GM21423 (cell line): ENCODE data around the gene SIRPA.

Source experiments
- ATAC-seq: cut with Tn5 transposase; IDR thresholded peaks from one replicate; pipeline ENCODE4 v1.9.1; 2021; ENCODE audit warnings: mild to moderate bottlenecking, moderate library complexity; ENCODE audit not compliant: unreplicated experiment

The SIRPA gene

DNA sequence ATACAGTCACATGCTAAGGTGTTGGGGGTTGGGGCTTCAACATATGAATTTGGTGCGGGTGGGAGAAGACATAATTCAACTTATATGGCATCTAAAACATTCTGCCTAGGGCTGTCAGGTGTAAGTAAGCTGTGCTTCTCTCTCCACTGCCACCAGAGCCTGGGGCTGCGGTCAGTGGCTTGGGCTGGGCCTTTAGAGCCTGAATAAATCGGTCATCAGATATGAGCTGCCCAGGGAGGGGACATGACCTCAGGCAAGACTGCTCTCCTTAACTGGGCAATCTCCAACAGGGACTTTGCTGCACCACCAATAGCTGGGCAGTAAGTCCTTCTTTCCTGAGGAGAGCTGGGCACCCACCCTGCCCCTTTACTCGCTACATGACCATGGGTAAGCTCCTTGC, 24.9 kb upstream of the SIRPA start:
- ATAC-seq: no peak

GRCh38 chr20:1870792-1871550, 24.2 kb upstream of the SIRPA start:
- peak; percentile 61 for ATAC-seq

DNA sequence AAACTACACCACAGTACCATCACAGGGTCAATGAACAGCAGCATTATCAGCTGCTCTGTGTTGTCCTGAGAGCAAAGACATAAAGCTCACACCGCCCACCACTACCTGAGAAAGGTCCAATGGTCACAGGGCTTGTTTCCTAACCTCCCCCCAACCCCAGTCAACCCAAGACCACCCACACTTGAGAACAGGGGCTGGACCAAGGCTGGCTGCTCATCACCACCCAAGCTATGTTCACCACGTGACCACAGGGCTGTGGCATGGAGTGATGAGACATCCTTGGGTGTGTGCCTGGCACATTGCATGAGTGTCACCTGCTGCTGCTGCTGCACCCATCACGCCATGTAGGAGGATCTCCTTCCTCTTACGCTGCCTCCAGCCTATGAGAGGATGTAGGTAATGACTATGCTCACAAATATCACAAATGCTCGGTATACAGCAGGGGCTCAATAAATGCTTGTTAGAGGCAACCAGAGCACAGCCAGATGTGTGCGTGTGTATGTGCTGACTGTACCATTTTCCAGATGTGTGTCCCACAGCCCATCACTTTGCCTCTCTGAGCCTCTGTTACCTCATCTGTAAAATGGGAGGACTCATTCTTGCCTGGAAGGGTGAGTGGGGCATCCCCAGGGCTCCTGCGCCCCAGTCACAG, 23.3 kb upstream of the SIRPA start:
- ATAC-seq: no peak

DNA sequence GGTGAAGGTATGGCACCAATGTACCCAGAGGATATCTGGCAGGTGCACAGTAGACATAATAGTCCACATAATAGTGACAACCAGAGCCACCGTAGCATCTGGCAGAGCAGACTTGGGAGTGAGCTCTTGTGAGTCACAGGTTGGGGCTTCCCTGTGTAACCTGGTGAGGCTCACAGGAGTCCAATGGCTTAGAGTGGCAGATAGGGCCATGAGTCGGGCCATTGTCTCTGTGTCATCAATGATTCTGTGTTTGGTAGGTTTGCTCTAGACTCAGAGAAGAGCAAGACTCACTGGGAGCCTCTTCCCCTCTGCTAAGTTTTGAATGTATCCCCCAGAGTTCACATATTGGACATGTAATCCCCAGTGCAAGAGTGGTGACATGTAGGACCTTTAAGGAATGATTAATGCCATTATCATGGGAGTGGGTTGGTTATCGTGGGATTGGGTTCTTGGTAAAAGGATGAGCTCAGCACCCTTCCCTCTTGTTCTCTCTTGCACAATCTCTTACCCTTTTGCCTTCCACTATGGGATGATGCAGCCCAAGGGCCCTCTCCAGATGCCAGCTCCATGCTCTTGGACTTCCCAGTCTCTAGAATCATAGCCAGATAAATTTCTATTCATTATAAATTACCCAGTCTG, 22.6 kb upstream of the SIRPA start:
- ATAC-seq: no peak

- ATAC-seq: no peak
Observed at GRCh38 chr20:1874450-1875182, 20.6 kb upstream of the SIRPA start.

- no peak for ATAC-seq
Observed at GRCh38 chr20:1875183-1875554, 20.0 kb upstream of the SIRPA start.

DNA sequence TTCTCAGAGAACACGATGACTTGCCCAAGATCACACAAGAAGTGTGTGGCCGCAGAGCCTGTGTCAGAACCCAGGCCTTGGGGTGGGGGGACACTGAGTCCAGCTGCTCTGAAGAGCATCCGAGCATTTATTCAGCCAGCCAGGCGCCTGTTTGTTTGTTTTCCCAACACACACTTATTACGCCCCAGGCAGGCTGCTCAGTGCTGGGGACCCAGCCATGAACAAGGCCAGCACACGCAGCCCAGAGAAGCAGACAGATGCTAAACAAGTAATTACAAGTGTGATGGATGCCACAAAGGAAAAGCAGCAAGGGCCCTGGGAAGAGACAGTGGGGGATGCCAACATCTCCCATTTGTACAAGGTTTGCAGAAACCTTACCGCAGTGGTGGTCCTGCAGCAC, 19.4 kb upstream of the SIRPA start:
- no peak for ATAC-seq

- no peak for ATAC-seq
Observed at GRCh38 chr20:1876217-1876921, 18.8 kb upstream of the SIRPA start.

- no peak for ATAC-seq
Observed at GRCh38 chr20:1876975-1877608, 18.1 kb upstream of the SIRPA start.

DNA sequence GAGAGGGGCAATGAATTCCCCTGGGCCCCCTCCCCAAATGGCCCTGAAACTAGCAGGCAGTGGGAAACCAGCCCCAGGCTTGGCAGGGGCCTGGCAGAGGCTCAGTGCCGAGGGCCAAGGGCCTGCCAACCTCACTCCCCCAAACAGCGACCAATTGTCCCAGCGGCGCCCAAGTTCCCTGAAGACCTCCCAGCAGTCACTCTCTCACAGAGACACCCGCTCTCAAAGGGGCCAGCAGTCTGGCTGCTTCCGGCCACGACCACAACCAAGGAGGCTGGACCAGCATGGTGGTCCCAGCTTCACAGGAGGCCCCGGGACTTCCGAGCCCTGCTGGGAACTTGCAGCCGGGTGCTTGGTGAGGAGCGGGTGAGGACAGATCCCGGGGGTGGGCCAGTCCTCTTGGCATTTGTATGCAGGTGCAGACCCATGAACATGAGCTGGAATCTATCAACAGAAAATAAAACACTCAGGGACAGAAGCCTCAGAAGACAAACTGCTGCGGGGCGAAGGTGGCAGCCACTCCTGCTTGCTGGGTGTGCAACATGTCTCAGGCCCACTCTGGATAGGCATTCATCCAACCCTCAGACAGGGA, 17.5 kb upstream of the SIRPA start:
- ATAC-seq: no peak

DNA sequence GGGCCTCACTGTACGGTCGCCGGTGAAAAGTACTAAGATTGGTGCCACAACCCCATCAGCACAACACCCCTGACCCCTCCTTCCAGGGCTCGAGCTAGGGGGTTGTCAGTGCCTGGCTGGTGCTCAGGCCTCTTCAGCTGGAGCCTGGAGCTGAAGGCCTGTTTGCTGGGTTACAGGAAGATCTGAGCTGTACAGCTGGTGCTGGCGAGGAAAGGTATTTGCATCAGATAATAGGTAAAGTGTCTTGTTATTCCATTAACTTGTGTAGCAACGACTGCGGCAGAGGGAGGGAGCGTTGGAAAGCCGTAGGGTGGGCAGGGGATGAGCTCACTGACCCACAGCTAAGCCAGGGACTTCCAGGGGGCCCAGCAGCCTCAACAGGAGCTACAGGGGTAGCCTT, 15.8 kb upstream of the SIRPA start:
- no peak for ATAC-seq

DNA sequence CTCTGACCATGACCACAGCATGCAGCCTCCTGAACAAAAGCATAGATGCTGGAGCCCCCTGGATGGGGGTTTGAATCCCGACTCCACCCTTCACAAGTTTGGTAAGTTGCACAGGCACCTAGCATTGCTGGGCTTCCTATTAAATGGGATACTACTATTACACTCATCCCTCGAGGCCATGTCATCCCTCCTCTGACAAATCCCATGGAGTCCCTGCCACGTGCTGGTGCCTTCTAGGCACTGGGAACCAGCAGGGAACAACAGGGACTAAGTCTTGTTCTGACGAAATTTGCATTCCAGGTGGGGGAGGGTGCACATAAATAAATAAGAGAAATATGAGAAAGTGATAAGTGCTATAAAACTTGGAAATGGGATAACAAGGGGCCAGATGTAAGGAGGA, 15.3 kb upstream of the SIRPA start:
- no peak for ATAC-seq

DNA sequence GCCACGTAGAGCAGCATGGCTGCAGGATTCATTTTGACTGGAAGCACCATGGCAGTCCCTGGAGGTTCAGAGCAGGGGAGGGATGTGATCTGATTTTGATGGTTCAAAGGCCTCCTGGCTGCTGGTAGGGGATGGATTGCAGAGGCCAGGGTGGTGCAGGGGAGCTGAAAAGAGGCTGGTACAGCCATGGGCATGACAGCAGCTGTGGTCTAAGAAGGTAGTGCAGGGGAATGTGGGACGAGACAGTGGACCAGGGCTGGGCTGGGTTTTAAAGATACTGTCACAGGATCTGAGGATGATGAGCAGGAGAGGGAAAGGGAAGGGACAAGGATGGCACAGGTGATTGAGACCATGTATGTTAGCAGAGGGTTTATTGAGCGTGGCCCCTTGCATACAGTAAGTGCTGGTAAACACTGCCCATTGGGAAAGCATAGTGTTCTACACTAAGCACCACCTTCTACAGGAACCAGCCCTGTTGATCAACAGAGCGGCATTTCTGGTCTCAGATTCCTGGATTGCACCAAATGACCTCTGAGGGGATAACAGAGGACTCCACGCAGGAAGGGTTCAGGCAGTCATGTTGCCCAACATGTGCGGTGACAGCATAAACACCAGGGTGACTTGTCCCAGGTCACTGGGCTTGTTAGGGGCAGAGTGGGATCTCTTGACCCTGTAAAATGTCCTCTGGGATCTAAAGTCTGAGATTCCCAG, 14.5 kb upstream of the SIRPA start:
- no peak for ATAC-seq

GRCh38 chr20:1881240-1881835, 13.9 kb upstream of the SIRPA start:
- ATAC-seq: no peak

DNA sequence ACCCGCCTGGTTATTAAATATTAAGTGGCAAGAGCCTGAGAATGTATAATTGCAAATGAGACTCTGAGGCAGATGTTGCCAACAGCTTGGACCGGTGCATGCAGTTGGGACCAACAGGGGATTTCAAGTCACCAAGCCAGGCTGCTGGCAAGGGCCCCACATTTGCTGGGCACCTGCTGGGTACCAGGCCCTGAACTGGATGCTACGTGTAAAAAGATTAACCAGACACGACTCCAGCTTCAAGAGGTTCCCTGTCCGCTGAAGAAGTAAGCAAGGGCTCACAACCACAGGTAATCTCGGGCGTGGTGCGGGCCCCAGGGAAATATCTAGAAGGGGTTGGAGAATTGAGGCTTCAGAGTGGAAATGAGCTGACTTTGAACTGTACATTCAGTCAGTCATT, 13.2 kb upstream of the SIRPA start:
- no peak for ATAC-seq

DNA sequence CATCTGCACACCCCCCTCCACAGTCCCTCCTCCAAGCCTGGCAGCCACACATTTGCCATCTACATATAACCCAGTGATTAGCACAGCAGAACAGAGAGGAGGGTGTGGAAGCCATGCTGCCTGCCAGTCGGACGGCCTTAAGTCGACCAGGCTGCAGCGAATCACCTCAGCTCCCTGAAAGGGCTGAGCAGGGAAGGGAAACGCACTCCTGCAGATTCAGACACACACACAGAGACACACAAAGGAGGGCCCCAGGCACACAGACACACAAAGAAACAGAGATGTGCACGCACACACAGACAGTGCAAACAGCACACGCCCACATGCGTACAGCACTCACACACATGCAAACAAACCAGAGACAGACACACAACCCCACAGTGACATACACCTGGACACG, 11.2 kb upstream of the SIRPA start:
- ATAC-seq: no peak

GRCh38 chr20:1885254-1885653, 10.0 kb upstream of the SIRPA start:
- no peak for ATAC-seq

DNA sequence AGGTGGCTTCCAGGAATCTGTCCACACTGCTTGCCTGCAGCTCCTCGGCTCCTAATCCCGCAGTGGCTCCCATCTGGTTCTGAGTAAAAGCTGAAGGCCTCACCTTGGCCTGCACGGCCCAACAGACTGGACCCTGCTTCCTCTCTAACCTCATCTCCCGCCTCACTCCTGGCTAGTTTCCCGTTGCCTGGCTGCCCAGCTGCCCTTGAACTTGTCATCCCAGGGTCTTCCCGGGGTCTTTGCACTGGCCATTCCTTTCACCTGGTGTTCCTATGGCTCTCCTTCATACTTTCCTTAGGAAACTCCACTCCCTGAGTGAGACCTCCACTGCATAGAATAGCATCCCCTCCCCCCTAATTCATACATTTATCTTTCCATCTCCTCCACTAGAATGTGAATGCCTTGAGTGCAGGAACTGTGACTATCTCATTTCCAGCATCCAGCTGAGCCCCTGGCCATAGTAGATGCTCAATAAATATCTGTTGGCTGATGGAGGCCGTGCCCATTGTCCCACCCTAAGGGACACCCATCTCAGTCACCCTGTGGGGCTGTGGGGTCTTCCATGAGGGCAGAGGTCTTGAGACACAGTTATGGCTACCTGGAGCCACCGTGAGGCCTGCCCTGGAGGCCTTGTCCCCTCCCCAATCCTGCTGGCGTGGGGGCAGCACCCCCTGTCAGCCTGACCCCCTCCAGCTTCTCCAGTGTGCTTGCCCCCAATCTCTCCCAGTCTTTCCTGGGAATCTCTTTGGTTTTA, 9.1 kb upstream of the SIRPA start:
- no peak for ATAC-seq
